Measurements from ENCODE around the gene MRPS5. TPM values are rescaled to one million over a fixed set of nuclear protein-coding genes. Genes with fewer than 3 reads are reported as not detected.

Gene MRPS5
- total and polyA plus RNA-seq, 4 donors: 45.8 to 75.7 (median 64.6) TPM

GRCh38 chr2:95062242-95063085 is 59.1 kb downstream of the MRPS5 start:
- DNase-seq: no peak
- Histone ChIP-seq H3K27me3 (ENCODE audit: control insufficient read depth in 3 of 3, insufficient read depth in 3 of 3, low read length in 2 of 3) (no peaks in the 10 kb centered on the region), H3K36me3 (ENCODE audit: control insufficient read depth in 4 of 4, insufficient read depth in 4 of 4, low read length in 4 of 4) (no peaks in the 10 kb centered on the region), H3K9ac (ENCODE audit: insufficient read depth in 1 of 2, low read length in 2 of 2) (no peak overlapping the region), H3K4me3 (no peak overlapping the region), H3K27ac (ENCODE audit: low read depth in 1 of 2, low read length in 1 of 2) (no peak overlapping the region), H3K9me3 (ENCODE audit: control insufficient read depth in 4 of 4, insufficient read depth in 3 of 4, low read length in 3 of 4) (no peaks in the 10 kb centered on the region), H3K4me1 (ENCODE audit: control insufficient read depth in 5 of 5, insufficient read depth in 5 of 5, low read length in 5 of 5) (no peaks in the 10 kb centered on the region)
- WGBS, 2 donors: 73 to 79% methylated on average over 11 of the region's 11 CpGs
- no peak for TF ChIP-seq CTCF (IDR thresholded peaks at IDR 0.05; ENCODE audit: control extremely low read depth, extremely low read depth)
- no peak for ATAC-seq (ENCODE audit: insufficient read depth, low FRiP score)

- no peaks in the 10 kb centered on the region for H3K9me3 ChIP-seq (ENCODE audit: control insufficient read depth in 4 of 4, insufficient read depth in 3 of 4, low read length in 3 of 4)
- no peak for TF ChIP-seq CTCF (IDR thresholded peaks at IDR 0.05; ENCODE audit: control extremely low read depth, extremely low read depth)
- ATAC-seq (ENCODE audit: insufficient read depth, low FRiP score) (no peak), DNase-seq (no peak)
- no peaks in the 10 kb centered on the region for H3K27me3 ChIP-seq (ENCODE audit: control insufficient read depth in 3 of 3, insufficient read depth in 3 of 3, low read length in 2 of 3)
- WGBS, 2 donors: 67 to 71% methylated on average over 11 of the region's 11 CpGs
- H3K4me1 ChIP-seq (ENCODE audit: control insufficient read depth in 5 of 5, insufficient read depth in 5 of 5, low read length in 5 of 5): no peaks in the 10 kb centered on the region
- H3K9ac ChIP-seq (ENCODE audit: insufficient read depth in 1 of 2, low read length in 2 of 2): no peak overlapping the region
- no peak overlapping the region for H3K27ac ChIP-seq (ENCODE audit: low read depth in 1 of 2, low read length in 1 of 2)
- H3K36me3 ChIP-seq (ENCODE audit: control insufficient read depth in 4 of 4, insufficient read depth in 4 of 4, low read length in 4 of 4): no peaks in the 10 kb centered on the region
- H3K4me3 ChIP-seq: no peak overlapping the region
Measured at GRCh38 chr2:95061601-95062183, 59.9 kb downstream of the MRPS5 start.

- Histone ChIP-seq H3K9me3 (ENCODE audit: control insufficient read depth in 4 of 4, insufficient read depth in 3 of 4, low read length in 3 of 4) (no peaks in the 10 kb centered on the region), H3K9ac (ENCODE audit: insufficient read depth in 1 of 2, low read length in 2 of 2) (no peak overlapping the region), H3K36me3 (ENCODE audit: control insufficient read depth in 4 of 4, insufficient read depth in 4 of 4, low read length in 4 of 4) (no peaks in the 10 kb centered on the region), H3K27me3 (ENCODE audit: control insufficient read depth in 3 of 3, insufficient read depth in 3 of 3, low read length in 2 of 3) (no peaks in the 10 kb centered on the region), H3K27ac (ENCODE audit: low read depth in 1 of 2, low read length in 1 of 2) (no peak overlapping the region), H3K4me3 (no peak overlapping the region), H3K4me1 (ENCODE audit: control insufficient read depth in 5 of 5, insufficient read depth in 5 of 5, low read length in 5 of 5) (no peaks in the 10 kb centered on the region)
- no peak for TF ChIP-seq CTCF (IDR thresholded peaks at IDR 0.05; ENCODE audit: control extremely low read depth, extremely low read depth)
- ATAC-seq (ENCODE audit: insufficient read depth, low FRiP score) (no peak), DNase-seq (no peak)
- WGBS, 2 donors: 95 to 96% methylated on average over 1 of the region's 1 CpG
Measured at GRCh38 chr2:95061119-95061512, 60.5 kb downstream of the MRPS5 start.

All from lung (tissue), 12 donors.